H1 (cell line): ENCODE measurements around the gene ARHGAP6. TPM values are rescaled to one million over a fixed set of nuclear protein-coding genes. Genes with fewer than 3 reads are reported as not detected.

Experiments
- CTCF ChIA-PET: fragments of 300-600 bp; sonication (Branson Sonifier 250); formaldehyde crosslinking; loops from one replicate; lab custom pipeline; 2021; ENCODE audit not compliant: partially characterized antibody; lab: Charles Lee
- POLR2A ChIA-PET: fragments of 300-600 bp; sonication (Branson Sonifier 250); formaldehyde crosslinking; loops from one replicate; lab custom pipeline; 2021; ENCODE audit warnings: inconsistent platforms; ENCODE audit not compliant: partially characterized antibody; lab: Charles Lee
- DNase-seq, 2 experiments: peaks; one replicate each; pipeline versions ENCODE4 v3.0.0 to v3.0.0-alpha.2; 2010 to 2022; ENCODE audit warnings: low spot score in 2 of 2, low read depth in 1 of 2, mixed read lengths in 1 of 2
- FAIRE-seq: peaks from 2 replicates; lab custom pipeline; 2011; peaks lifted over from hg19 to GRCh38; lab: Jason Lieb, UNC
- H2AFZ ChIP-seq: 2 replicates; pipeline ENCODE4 v1.8.1; 2012; ENCODE audit warnings: low read length, inconsistent platforms
- H2AK5ac ChIP-seq: 2 replicates; pipeline ENCODE4 v1.6.1; 2013; ENCODE audit warnings: low read depth, low read length
- H2BK120ac ChIP-seq: replicated peaks from 2 replicates; pipeline ENCODE3; 2013; ENCODE audit warnings: low read depth, low read length, inconsistent platforms
- H2BK12ac ChIP-seq: 2 replicates; pipeline ENCODE4 v1.6.1; 2013; ENCODE audit warnings: low read depth, low read length
- H2BK15ac ChIP-seq: 2 replicates; pipeline ENCODE4 v1.6.1; 2013; ENCODE audit warnings: low read length
- H2BK20ac ChIP-seq: 2 replicates; pipeline ENCODE4 v1.6.1; 2013; ENCODE audit warnings: low read length
- H2BK5ac ChIP-seq: 2 replicates; pipeline ENCODE4 v1.6.1; 2013; ENCODE audit warnings: low read depth, low read length
- H3K14ac ChIP-seq: 2 replicates; pipeline ENCODE4 v1.6.1; 2013; ENCODE audit warnings: inconsistent platforms; ENCODE audit not compliant: insufficient read length
- H3K18ac ChIP-seq: 2 replicates; pipeline ENCODE4 v1.6.1; 2013; ENCODE audit warnings: low read length; ENCODE audit errors: extremely low read depth
- H3K23ac ChIP-seq: 2 replicates; pipeline ENCODE4 v1.6.1; 2013; ENCODE audit warnings: inconsistent platforms; ENCODE audit not compliant: insufficient read length
- H3K23me2 ChIP-seq: 2 replicates; pipeline ENCODE4 v1.6.1; 2013; ENCODE audit warnings: low read depth, low read length
- H3K27ac ChIP-seq: 2 replicates; pipeline ENCODE4 v1.6.1; 2011; ENCODE audit warnings: low read depth, low read length, inconsistent platforms
- H3K27me3 ChIP-seq, 4 experiments: replicated peaks in 1 of 4; 1 replicate in 1 of 4; 2 replicates in 3 of 4; pipeline versions ENCODE4 v1.6.1 to v1.8.1; 2011 to 2013; ENCODE audit warnings: low read length in 3 of 4, mild to moderate bottlenecking in 3 of 4, inconsistent platforms in 2 of 4, mixed read lengths in 2 of 4, moderate library complexity in 1 of 4; ENCODE audit not compliant: control insufficient read depth in 3 of 4, insufficient read depth in 3 of 4; ENCODE audit errors: extremely low read depth in 1 of 4
- H3K36me3 ChIP-seq, 4 experiments: 2 replicates each; pipeline versions ENCODE4 v1.6.1 to v1.8.1; 2011 to 2013; ENCODE audit warnings: mild to moderate bottlenecking in 4 of 4, low read length in 3 of 4, moderate library complexity in 2 of 4, control low read depth in 1 of 4, inconsistent platforms in 1 of 4; ENCODE audit not compliant: insufficient read depth in 4 of 4, control insufficient read depth in 2 of 4
- H3K4ac ChIP-seq: replicated peaks from 2 replicates; pipeline ENCODE3; 2013; ENCODE audit warnings: low read length, low read depth, mixed read lengths, inconsistent platforms; ENCODE audit not compliant: insufficient read length
- H3K4me1 ChIP-seq, 4 experiments: replicated peaks in 1 of 4; 1 replicate in 1 of 4; 2 replicates in 3 of 4; pipeline versions ENCODE4 v1.6.1 to v1.8.1; 2011 to 2013; ENCODE audit warnings: low read length in 3 of 4, inconsistent platforms in 2 of 4, mixed read lengths in 1 of 4; ENCODE audit not compliant: insufficient read depth in 4 of 4, control insufficient read depth in 3 of 4
- H3K4me2 ChIP-seq, 2 experiments: 2 replicates each; pipeline versions ENCODE4 v1.6.1 to v1.8.1; 2011 to 2013; ENCODE audit warnings: low read depth in 2 of 2, low read length in 2 of 2, control low read depth in 1 of 2, inconsistent platforms in 1 of 2, mild to moderate bottlenecking in 1 of 2; ENCODE audit not compliant: insufficient read depth in 1 of 2
- H3K4me3 ChIP-seq, 4 experiments: fragments of 200-600, 300-600 bp in 1 of 4; sonication (generic), shearing (Covaris generic), sonication (Bioruptor Twin) in 1 of 4; 2 replicates each; pipeline versions ENCODE4 v1.5.1 to v1.8.1; 2011 to 2016; ENCODE audit warnings: low read length in 4 of 4, low read depth in 3 of 4, control low read depth in 2 of 4, inconsistent platforms in 2 of 4, mild to moderate bottlenecking in 2 of 4, mixed read lengths in 1 of 4, moderate library complexity in 1 of 4; ENCODE audit not compliant: insufficient read depth in 2 of 4; ENCODE audit errors: extremely low read depth in 1 of 4
- H3K56ac ChIP-seq: replicated peaks from 2 replicates; pipeline ENCODE3; 2013; ENCODE audit warnings: low read depth, mild to moderate bottlenecking, mixed read lengths, low read length, inconsistent platforms; ENCODE audit not compliant: insufficient read length
- H3K79me1 ChIP-seq: 2 replicates; pipeline ENCODE4 v1.6.1; 2013; ENCODE audit warnings: low read depth, low read length, control low read depth
- H3K79me2 ChIP-seq, 2 experiments: 2 replicates each; pipeline versions ENCODE4 v1.6.1 to v1.8.1; 2012 to 2013; ENCODE audit warnings: low read length in 2 of 2, mild to moderate bottlenecking in 2 of 2, inconsistent platforms in 1 of 2; ENCODE audit not compliant: insufficient read depth in 2 of 2, control insufficient read depth in 1 of 2
- H3K9ac ChIP-seq, 4 experiments: replicated peaks in 1 of 4; 1 replicate in 1 of 4; 2 replicates in 3 of 4; pipeline versions ENCODE4 v1.6.1 to v1.8.1; 2011 to 2013; ENCODE audit warnings: low read depth in 3 of 4, low read length in 3 of 4, control low read depth in 2 of 4, mild to moderate bottlenecking in 2 of 4, moderate library complexity in 2 of 4, inconsistent platforms in 1 of 4; ENCODE audit errors: extremely low read depth in 1 of 4
- H3K9me3 ChIP-seq, 2 experiments: 2 replicates each; pipeline versions ENCODE4 v1.6.1 to v1.8.1; 2012 to 2013; ENCODE audit warnings: mild to moderate bottlenecking in 2 of 2, moderate library complexity in 2 of 2, control low read depth in 1 of 2, inconsistent platforms in 1 of 2, low read depth in 1 of 2, low read length in 1 of 2, mixed read lengths in 1 of 2; ENCODE audit not compliant: insufficient read depth in 2 of 2
- H4K20me1 ChIP-seq, 2 experiments: replicated peaks in 1 of 2; 2 replicates each; pipeline versions ENCODE3 to v1.8.1; 2011 to 2013; ENCODE audit warnings: inconsistent platforms in 2 of 2, low read length in 2 of 2, mild to moderate bottlenecking in 1 of 2; ENCODE audit not compliant: insufficient read depth in 2 of 2, control insufficient read depth in 1 of 2
- H4K5ac ChIP-seq: 2 replicates; pipeline ENCODE4 v1.6.1; 2013; ENCODE audit warnings: low read length, low read depth, mixed read lengths, inconsistent platforms; ENCODE audit not compliant: insufficient read length
- H4K8ac ChIP-seq: 2 replicates; pipeline ENCODE4 v1.8.0; 2013; ENCODE audit warnings: mild to moderate bottlenecking, moderate library complexity, low read length, inconsistent platforms; ENCODE audit not compliant: insufficient read depth; ENCODE audit errors: extremely low read depth
- H4K91ac ChIP-seq: replicated peaks from 2 replicates; pipeline ENCODE3; 2013; ENCODE audit warnings: low read length, mixed read lengths, inconsistent platforms; ENCODE audit not compliant: insufficient read length
- CBX5 ChIP-seq: fragments of 300-800, 300-1000 bp; sonication (generic); IDR thresholded peaks from 2 replicates; pipeline ENCODE4 v1.7.1; 2016; ENCODE audit warnings: antibody characterized with exemption, low read length, low read depth
- CHD1 ChIP-seq: IDR thresholded peaks from 2 replicates; pipeline ENCODE4 v1.6.1; 2012; ENCODE audit warnings: low read depth, low read length, improper control_type of control experiment
- CTBP2 ChIP-seq: IDR thresholded peaks from 2 replicates; pipeline ENCODE4 v1.7.0; 2011; ENCODE audit warnings: borderline replicate concordance, mild to moderate bottlenecking, moderate library complexity, mixed read lengths, low read length; ENCODE audit not compliant: insufficient read depth, insufficient read length
- JUND ChIP-seq: IDR thresholded peaks from 2 replicates; pipeline ENCODE4 v1.6.1; 2011; ENCODE audit warnings: mild to moderate bottlenecking, improper control_type of control experiment, low read length
- KDM1A ChIP-seq: fragments of 200-600, 300-600 bp; sonication (generic); IDR thresholded peaks from 2 replicates; pipeline ENCODE4 v1.7.1; 2016; ENCODE audit warnings: mild to moderate bottlenecking, low read length, borderline replicate concordance
- RNF2 ChIP-seq: fragments of 200-900, 300-1000 bp; sonication (generic); IDR thresholded peaks from 2 replicates; pipeline ENCODE4 v1.7.1; 2016; ENCODE audit warnings: borderline replicate concordance, low read depth, mild to moderate bottlenecking, antibody characterized with exemption, low read length; ENCODE audit not compliant: poor library complexity, severe bottlenecking; ENCODE audit errors: missing control alignments
- SIX5 ChIP-seq: IDR thresholded peaks from 2 replicates; pipeline ENCODE4 v1.6.1; 2011; ENCODE audit warnings: mild to moderate bottlenecking, low read depth, low read length
- TBP ChIP-seq: IDR thresholded peaks from 2 replicates; pipeline ENCODE4 v1.6.1; 2011; ENCODE audit warnings: low read depth, low read length, improper control_type of control experiment
- YY1 ChIP-seq: IDR thresholded peaks from 2 replicates; pipeline ENCODE4 v1.6.1; 2011; ENCODE audit warnings: low read depth, mild to moderate bottlenecking, low read length
- WGBS, 2 experiments: shearing (Covaris generic) in 1 of 2; methylation state at CpG; one replicate each; pipeline versions ENCODE4 v1.1.6 to v1.1.7; 2013 to 2015; ENCODE audit warnings: low lambda C conversion rate in 2 of 2, mixed read lengths in 2 of 2, inconsistent platforms in 1 of 2, low coverage in 1 of 2, missing lambda C conversion rate in 1 of 2; ENCODE audit not compliant: insufficient replicate concordance in 2 of 2, insufficient coverage in 1 of 2, insufficient read length in 1 of 2; ENCODE audit errors: extremely low coverage in 1 of 2, missing lambda C conversion rate in 1 of 2; 5-methylcytosine and 5-hydroxymethylcytosine counted together
- polyA plus RNA-seq, 7 experiments: library from polyadenylated mRNA; depleted of rRNA in 3 of 7; stranded (reverse) in 5 of 7; unstranded in 2 of 7; fragments of >200 nt in 5 of 7; fragments of 200-250 nt in 2 of 7; gene quantifications; 1 replicate in 5 of 7; 2 replicates in 1 of 7; 4 replicates in 1 of 7; pipeline versions ENCODE4 v1.2.1 to v1.2.3, GENCODE V29; 2011 to 2013; ENCODE audit warnings: missing spikeins in 2 of 7, mixed read lengths in 2 of 7
- total RNA-seq: library from RNA; stranded (reverse); fragmentation: NEBNext Ultra II Directional; extraction: Animal tissue kit (Norgen Biotek cat#: 25700); gene quantifications from 2 replicates; pipeline ENCODE4 v1.2.1, GENCODE V29; 2021
- TF ChIP-seq, protein P1 (sequence below): IDR thresholded peaks from 2 replicates; pipeline ENCODE4 v1.6.1; 2012; ENCODE audit warnings: inconsistent platforms
- TF ChIP-seq, protein P2 (sequence below): IDR thresholded peaks from 2 replicates; pipeline ENCODE4 v1.6.1; 2012; ENCODE audit warnings: low read length, inconsistent platforms

ARHGAP6 gene
- total and polyA plus RNA-seq, 2 of the 8 experiments (the other 6 are each of a cell fraction or from before 2014, with no cell fraction given), result 0.35 to 0.82 TPM

- Histone ChIP-seq H3K4ac (no peak overlapping the region), H3K27ac (no peak overlapping the region), H2BK5ac (no peak overlapping the region), H3K56ac (no peak overlapping the region), H3K79me1 (no peaks in the 10 kb centered on the region), H2BK20ac (no peak overlapping the region), H2BK15ac (no peak overlapping the region), H2BK12ac (no peak overlapping the region), H3K4me1 (no peaks in the 10 kb centered on the region), H4K8ac (no peak overlapping the region), H2AK5ac (no peak overlapping the region), H3K4me2 (no peak overlapping the region), H3K18ac (no peak overlapping the region), H3K14ac (no peak overlapping the region), H3K27me3 (no peaks in the 10 kb centered on the region), H3K23me2 (no peaks in the 10 kb centered on the region), H2BK120ac (no peak overlapping the region), H4K91ac (no peak overlapping the region), H3K9ac (no peak overlapping the region), H3K23ac (no peak overlapping the region), H3K36me3 (no peaks in the 10 kb centered on the region), H3K4me3 (no peak overlapping the region), H3K79me2 (no peaks in the 10 kb centered on the region), H4K5ac (no peak overlapping the region), H4K20me1 (no peaks in the 10 kb centered on the region), H2AFZ (no peak overlapping the region), H3K9me3 (no peaks in the 10 kb centered on the region)
- DNase-seq, result no peak
- POLR2A ChIA-PET, result no interaction called here
- no peak for FAIRE-seq
- WGBS, 2 experiments, result 100% methylated on average over 1 of the region's 1 CpG; no CpG with 5 or more reads in 1 of the 2 experiments
- CTCF ChIA-PET, result no interaction called here
- TF ChIP-seq, protein P1, sequence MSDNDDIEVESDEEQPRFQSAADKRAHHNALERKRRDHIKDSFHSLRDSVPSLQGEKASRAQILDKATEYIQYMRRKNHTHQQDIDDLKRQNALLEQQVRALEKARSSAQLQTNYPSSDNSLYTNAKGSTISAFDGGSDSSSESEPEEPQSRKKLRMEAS, result no peak
- no peak for TF ChIP-seq CHD1
- TF ChIP-seq YY1, result no peak
- no peak for TF ChIP-seq JUND
- TF ChIP-seq RNF2, result no peak
- TF ChIP-seq CTBP2, result no peak
- TF ChIP-seq KDM1A, result no peak
- no peak for TF ChIP-seq SIX5
- no peak for TF ChIP-seq CBX5
- TF ChIP-seq, protein P2, sequence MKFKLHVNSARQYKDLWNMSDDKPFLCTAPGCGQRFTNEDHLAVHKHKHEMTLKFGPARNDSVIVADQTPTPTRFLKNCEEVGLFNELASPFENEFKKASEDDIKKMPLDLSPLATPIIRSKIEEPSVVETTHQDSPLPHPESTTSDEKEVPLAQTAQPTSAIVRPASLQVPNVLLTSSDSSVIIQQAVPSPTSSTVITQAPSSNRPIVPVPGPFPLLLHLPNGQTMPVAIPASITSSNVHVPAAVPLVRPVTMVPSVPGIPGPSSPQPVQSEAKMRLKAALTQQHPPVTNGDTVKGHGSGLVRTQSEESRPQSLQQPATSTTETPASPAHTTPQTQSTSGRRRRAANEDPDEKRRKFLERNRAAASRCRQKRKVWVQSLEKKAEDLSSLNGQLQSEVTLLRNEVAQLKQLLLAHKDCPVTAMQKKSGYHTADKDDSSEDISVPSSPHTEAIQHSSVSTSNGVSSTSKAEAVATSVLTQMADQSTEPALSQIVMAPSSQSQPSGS, result no peak
- TF ChIP-seq TBP, result no peak
Observed at GRCh38 chrX:11189097-11189496, 476.6 kb downstream of the ARHGAP6 start.
